Upper lobe of right lung (tissue), 1 donor: Measurements from ENCODE around the gene CALCOCO1. TPM values are rescaled to one million over a fixed set of nuclear protein-coding genes. Genes with fewer than 3 reads are reported as not detected.
"Not testable (repeated sequence)": the region's sequence is repeated elsewhere in the genome, so short reads cannot be mapped to it uniquely, and the experiment has no call there.

Source experiments
- ATAC-seq: fragments of 200-7000 bp; cut with Tn5 transposase; one replicate; pipeline ENCODE4 v1.9.1; 2020; ENCODE audit warnings: mild to moderate bottlenecking, moderate library complexity
- DNase-seq: peaks from one replicate; pipeline ENCODE4 v3.0.0-alpha.2; 2020
- H3K27ac ChIP-seq: fragments of 200-600 bp; one replicate; pipeline ENCODE4 v1.8.0; 2022
- H3K27me3 ChIP-seq: fragments of 200-600 bp; one replicate; pipeline ENCODE4 v1.8.0; 2022; ENCODE audit warnings: mild to moderate bottlenecking
- H3K36me3 ChIP-seq: fragments of 200-600 bp; one replicate; pipeline ENCODE4 v1.8.0; 2022
- H3K4me1 ChIP-seq: fragments of 200-600 bp; one replicate; pipeline ENCODE4 v1.8.0; 2022
- H3K4me3 ChIP-seq: fragments of 200-600 bp; one replicate; pipeline ENCODE4 v1.8.0; 2022; ENCODE audit warnings: mild to moderate bottlenecking
- H3K9me3 ChIP-seq: fragments of 200-600 bp; one replicate; pipeline ENCODE4 v1.8.0; 2022
- CTCF ChIP-seq: fragments of 200-600 bp; IDR thresholded peaks from one replicate; pipeline ENCODE4 v1.8.0; 2022; ENCODE audit warnings: antibody characterized with exemption
- intact Hi-C: fragments of 100-400 bp; cut with DNase I; formaldehyde crosslinking; loops from one replicate; pipeline ENCODE4 v1.11.0; 2022
- total RNA-seq: library from RNA; stranded (reverse); fragmentation: NEBNext Ultra II Directional; extraction: Animal tissue kit (Norgen Biotek cat#: 25700); gene quantifications from one replicate; pipeline ENCODE4 v1.2.1, GENCODE V29; 2021
- donor health status: DM: no; HTN: yes; CAD: no; lungs with severe emphysema.

Gene CALCOCO1
- total RNA-seq, 1 donor from 2014 or later: 191 TPM

DNA sequence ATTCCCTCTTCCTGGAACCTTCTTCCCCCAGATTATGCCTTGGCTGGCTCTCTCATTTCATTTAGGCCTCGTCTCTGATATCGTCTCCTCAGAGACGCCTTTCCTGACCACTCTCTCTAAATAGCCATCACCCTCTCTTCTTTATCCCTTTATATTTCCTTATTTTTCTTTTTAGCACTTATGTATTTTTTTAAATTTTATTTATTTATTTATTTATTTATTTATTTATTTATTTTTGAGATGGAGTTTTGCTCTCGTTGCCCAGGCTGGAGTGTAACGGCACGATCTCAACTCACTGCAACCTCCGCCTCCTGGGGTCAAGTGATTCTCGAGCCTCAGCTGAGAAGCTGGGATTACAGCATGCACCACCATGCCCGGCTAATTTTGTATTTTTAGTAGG lies 43.3 kb downstream of the CALCOCO1 start:
- no peak for DNase-seq
- H3K4me1 ChIP-seq: no peaks in the 10 kb centered on the region
- H3K27me3 ChIP-seq: no peaks in the 10 kb centered on the region
- TF ChIP-seq CTCF: no peak
- ATAC-seq: no peak
- no peaks in the 10 kb centered on the region for H3K9me3 ChIP-seq
- intact Hi-C loops: no loop called here
- H3K36me3 ChIP-seq: no peaks in the 10 kb centered on the region
- no peak overlapping the region for H3K27ac ChIP-seq
- H3K4me3 ChIP-seq: no peak overlapping the region

DNA sequence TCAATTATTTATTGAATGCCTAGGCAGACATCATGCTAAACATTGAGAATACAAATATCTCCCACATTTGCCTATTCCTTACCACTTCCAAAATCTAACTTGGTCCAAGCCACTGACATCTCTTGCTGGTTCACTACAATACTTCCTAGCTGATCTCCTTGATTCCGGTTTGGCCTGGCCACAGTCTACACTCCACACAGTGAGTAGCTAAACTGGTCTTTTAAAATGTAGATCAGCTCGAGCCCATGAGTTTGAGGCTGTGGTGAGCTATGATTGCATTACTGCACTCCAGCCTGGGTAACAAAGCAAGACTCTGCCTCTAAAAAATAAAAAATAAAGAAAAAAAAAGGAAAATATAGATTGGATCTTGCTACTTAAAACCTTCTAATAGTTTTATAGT lies 43.8 kb downstream of the CALCOCO1 start:
- H3K27ac ChIP-seq: no peak overlapping the region
- TF ChIP-seq CTCF: no peak
- no peaks in the 10 kb centered on the region for H3K4me1 ChIP-seq
- intact Hi-C loops: no loop called here
- H3K4me3 ChIP-seq: no peak overlapping the region
- no peak for DNase-seq
- H3K27me3 ChIP-seq: no peaks in the 10 kb centered on the region
- H3K36me3 ChIP-seq: no peaks in the 10 kb centered on the region
- H3K9me3 ChIP-seq: no peaks in the 10 kb centered on the region
- no peak for ATAC-seq

DNA sequence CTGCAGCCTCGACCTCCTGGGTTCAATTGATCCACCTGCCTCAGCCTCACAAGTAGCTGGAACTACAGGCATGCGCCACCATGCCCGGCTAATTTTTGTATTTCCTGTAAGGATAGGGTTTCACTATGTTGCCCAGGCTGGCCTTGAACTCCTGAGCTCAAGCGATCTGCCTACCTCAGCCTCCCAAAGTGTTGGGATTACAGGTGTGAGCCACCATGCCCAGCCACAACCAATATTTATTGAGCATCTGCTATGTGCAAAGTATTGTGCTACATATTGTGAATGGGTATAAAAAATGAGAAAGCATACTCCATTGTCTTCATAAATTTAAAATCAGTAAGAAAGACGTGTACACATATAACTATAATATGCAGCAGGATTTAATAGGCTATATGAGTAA lies 47.2 kb downstream of the CALCOCO1 start:
- DNase-seq, H3K9me3 ChIP-seq, ATAC-seq, H3K27me3 ChIP-seq, H3K27ac ChIP-seq, H3K36me3 ChIP-seq, intact Hi-C loops, H3K4me3 ChIP-seq: not testable (repeated sequence)
- peaks cover 13% of the 10 kb centered on the region for H3K4me1 ChIP-seq

DNA sequence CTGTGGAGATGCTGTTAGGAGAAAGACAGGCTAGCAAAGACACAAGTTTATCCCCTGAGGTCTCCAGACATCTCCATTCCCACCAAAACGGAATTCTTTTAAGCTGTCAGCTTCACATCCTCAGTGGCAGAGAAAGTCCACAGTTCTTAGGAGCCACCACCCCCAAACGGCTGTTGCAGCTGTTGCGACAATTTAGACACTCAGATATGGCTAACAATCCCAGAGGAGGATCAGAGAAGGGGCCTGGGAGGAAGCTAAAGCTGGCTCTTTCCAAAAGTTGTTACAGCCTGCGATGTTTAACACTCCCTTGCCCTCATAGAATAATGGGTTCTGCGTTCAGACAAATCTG lies 49.5 kb downstream of the CALCOCO1 start:
- peaks cover 14% of the 10 kb centered on the region for H3K36me3 ChIP-seq
- no peak for DNase-seq
- H3K27me3 ChIP-seq: no peaks in the 10 kb centered on the region
- ATAC-seq: no peak
- no peak for TF ChIP-seq CTCF
- peaks cover 19% of the 10 kb centered on the region for H3K4me1 ChIP-seq
- peak overlapping the region; percentile 93 for H3K27ac ChIP-seq
- intact Hi-C loops: no loop called here
- H3K4me3 ChIP-seq: peak overlapping the region; percentile 83
- H3K9me3 ChIP-seq: no peaks in the 10 kb centered on the region

GRCh38 chr12:53677016-53677799 lies 50.0 kb downstream of the CALCOCO1 start:
- Histone ChIP-seq H3K27me3 (no peaks in the 10 kb centered on the region), H3K9me3 (no peaks in the 10 kb centered on the region), H3K27ac (peak overlapping the region; percentile 93), H3K4me3 (peak overlapping the region; percentile 83), H3K4me1 (peaks cover 19% of the 10 kb centered on the region), H3K36me3 (peaks cover 20% of the 10 kb centered on the region)
- no peak for TF ChIP-seq CTCF
- intact Hi-C loops: no loop called here
- ATAC-seq (no peak), DNase-seq (peak; percentile 69)

- TF ChIP-seq CTCF: no peak
- peak overlapping the region; percentile 83 for H3K4me3 ChIP-seq
- no peaks in the 10 kb centered on the region for H3K9me3 ChIP-seq
- ATAC-seq (peak; percentile 23), DNase-seq (peak; percentile 73)
- no peaks in the 10 kb centered on the region for H3K27me3 ChIP-seq
- H3K4me1 ChIP-seq: peaks cover 19% of the 10 kb centered on the region
- intact Hi-C loops: no loop called here
- peaks cover 25% of the 10 kb centered on the region for H3K36me3 ChIP-seq
- peak overlapping the region; percentile 93 for H3K27ac ChIP-seq
Measured at GRCh38 chr12:53676656-53677015, 50.6 kb downstream of the CALCOCO1 start.
